ENCODE results near the gene MYO9B. TPM values are rescaled to one million over a fixed set of nuclear protein-coding genes. Genes with fewer than 3 reads are reported as not detected.

The MYO9B gene
- total and polyA plus RNA-seq, 9 of the 15 experiments (the other 6 are each of a cell fraction or from before 2014, with no cell fraction given), result 2.4 to 77.6 (median 23.0) TPM

GRCh38 chr19:17215127-17215971, 139.8 kb downstream of the MYO9B start, which contains the start of gene USE1 (continued):
- TF ChIP-seq ZNF197 (CRISPR knock-in tag; IDR thresholded peaks at IDR 0.05; ENCODE audit: low read depth), result peak; percentile 85; the same call in 1 of the 2 replicates
- no peak for TF ChIP-seq DNMT1 (IDR thresholded peaks at IDR 0.05)
- no peak; the same call in 1 of the 2 replicates for TF ChIP-seq BACH1 (tag; IDR thresholded peaks at IDR 0.05)
- peak; percentile 97 to 100 (median 99) for TF ChIP-seq YY1 (IDR thresholded peaks at IDR 0.05; ENCODE audit: borderline replicate concordance in 1 of 3, control insufficient read depth in 1 of 3, extremely low read depth in 1 of 3, insufficient read depth in 3 of 3, insufficient read length in 1 of 3, insufficient replicate concordance in 2 of 3, low read depth in 1 of 3, low read length in 2 of 3)
- 0 out of 2 replicates have a peak, but pooled peaks have one; percentile 61 for TF ChIP-seq ZBED1 (IDR thresholded peaks at IDR 0.05)
- peak; percentile 88 for TF ChIP-seq KLF1 (tag; IDR thresholded peaks at IDR 0.05)
- no peak for TF ChIP-seq NCOR1 (IDR thresholded peaks at IDR 0.05)
- TF ChIP-seq RB1 (IDR thresholded peaks at IDR 0.05; ENCODE audit: low read depth), result peak; percentile 70; the same call in 1 of the 2 replicates
- no peak for TF ChIP-seq PRMT5 (CRISPR knock-in tag; IDR thresholded peaks at IDR 0.05)
- no peak for TF ChIP-seq LEF1 (IDR thresholded peaks at IDR 0.05)
- TF ChIP-seq PHB (CRISPR knock-in tag; IDR thresholded peaks at IDR 0.05), result peak; percentile 44; the same call in 1 of the 2 replicates
- TF ChIP-seq FIP1L1 (IDR thresholded peaks at IDR 0.05; ENCODE audit: low read depth, low read length, poor library complexity, severe bottlenecking), result peak; percentile 80
- no peak for TF ChIP-seq CHD2 (IDR thresholded peaks at IDR 0.05; ENCODE audit: low read depth, low read length)
- 0 out of 2 replicates have a peak, but pooled peaks have one; percentile 92 for TF ChIP-seq RBM14 (IDR thresholded peaks at IDR 0.05; ENCODE audit: borderline replicate concordance, insufficient read depth, low read depth, low read length)
- no peak for TF ChIP-seq KAT2B (IDR thresholded peaks at IDR 0.05; ENCODE audit: low read depth, low read length)
- peak in 1 of 2 experiments; percentile 90; a peak in 2 of 4 replicates for TF ChIP-seq HDAC1 (IDR thresholded peaks at IDR 0.05)
- TF ChIP-seq ATF6 (CRISPR knock-in tag; IDR thresholded peaks at IDR 0.05), result peak; percentile 78
- TF ChIP-seq ZNF124 (CRISPR knock-in tag; IDR thresholded peaks at IDR 0.05), result no peak
- no peak for TF ChIP-seq CTCF (IDR thresholded peaks at IDR 0.05 in 2 of 3, conservative IDR thresholded peaks at IDR 0.05 in 1 of 3; ENCODE audit: insufficient read depth in 2 of 3, low read depth in 1 of 3, low read length in 3 of 3)
- no peak for TF ChIP-seq ZC3H4 (CRISPR knock-in tag; IDR thresholded peaks at IDR 0.05; ENCODE audit: borderline replicate concordance)
